Neural cell (in vitro differentiated cells): ENCODE data around the gene EEF1B2. TPM values are rescaled to one million over a fixed set of nuclear protein-coding genes. Genes with fewer than 3 reads are reported as not detected.

Experiments used
- polyA plus RNA-seq: library from polyadenylated mRNA; depleted of rRNA; stranded (reverse); fragments of >200 nt; gene quantifications from 2 replicates; pipeline ENCODE4 v1.2.3, GENCODE V29; 2014
- small RNA-seq, 3 experiments: library from RNA; depleted of rRNA; stranded (forward); fragments of <200 nt; gene quantifications; one replicate each; pipeline ENCODE3, GENCODE V24; 2012

EEF1B2 gene
- polyA plus RNA-seq, 1 donor from 2014 or later = 551 TPM

Small RNA genes within 50 kb of the gene (small RNA-seq; reads per million reads assigned to genes)
- gene RF00134 (0 reads per million in 3 experiments), gene RF02271 (0 reads per million in 3 experiments), gene SNORA41 (0 reads per million in 3 experiments), gene SNORD51 (1.1 to 3.4 (median 2.4) reads per million in 3 experiments)

Other genes starting within 250 kb of the EEF1B2 start
- gene INO80D, start 73.7 kb upstream of the EEF1B2 start, polyA plus RNA-seq = 7.8 and 8.7 TPM in 2 replicates
- 113 and 124 TPM in 2 replicates for gene NDUFS1, start 451 bp upstream of the EEF1B2 start, polyA plus RNA-seq
- 21.9 and 23.4 TPM in 2 replicates for gene ZDBF2, start 114.8 kb downstream of the EEF1B2 start, polyA plus RNA-seq